ENCODE results near the gene CPED1.
"Not testable (repeated sequence)": the region's sequence is repeated elsewhere in the genome, so short reads cannot be mapped to it uniquely, and the experiment has no call there.

CPED1 gene

GRCh38 chr7:121157885-121158590 lies 169.5 kb downstream of the CPED1 start:
- no peak for DNase-seq

GRCh38 chr7:121158665-121159064 lies 170.2 kb downstream of the CPED1 start:
- no peak for DNase-seq

GRCh38 chr7:121159553-121159952 lies 171.0 kb downstream of the CPED1 start:
- DNase-seq = no peak

GRCh38 chr7:121160150-121161008 lies 171.9 kb downstream of the CPED1 start:
- no peak for DNase-seq

- no peak for DNase-seq
Observed at GRCh38 chr7:121163699-121164098, 175.2 kb downstream of the CPED1 start.

GRCh38 chr7:121164247-121164646 lies 175.7 kb downstream of the CPED1 start:
- no peak for DNase-seq

GRCh38 chr7:121166916-121167315 lies 178.4 kb downstream of the CPED1 start:
- no peak for DNase-seq

- no peak for DNase-seq
Observed at GRCh38 chr7:121167971-121168370, 179.5 kb downstream of the CPED1 start.

GRCh38 chr7:121169469-121169868 lies 181.0 kb downstream of the CPED1 start:
- no peak for DNase-seq

GRCh38 chr7:121172484-121172883 lies 184.0 kb downstream of the CPED1 start:
- DNase-seq = no peak

GRCh38 chr7:121175826-121176225 lies 187.3 kb downstream of the CPED1 start:
- no peak for DNase-seq

- no peak for DNase-seq
Observed at GRCh38 chr7:121178452-121178851, 189.9 kb downstream of the CPED1 start.

GRCh38 chr7:121178869-121179497 lies 190.5 kb downstream of the CPED1 start:
- no peak for DNase-seq

GRCh38 chr7:121180436-121181063 lies 192.0 kb downstream of the CPED1 start:
- no peak for DNase-seq

GRCh38 chr7:121181357-121181756 lies 192.8 kb downstream of the CPED1 start:
- DNase-seq = no peak

- DNase-seq = no peak
Observed at GRCh38 chr7:121182281-121182680, 193.8 kb downstream of the CPED1 start.

GRCh38 chr7:121182902-121183301 lies 194.4 kb downstream of the CPED1 start:
- no peak for DNase-seq

- DNase-seq = not testable (repeated sequence)
Observed at GRCh38 chr7:121183883-121184282, 195.4 kb downstream of the CPED1 start.

- no peak for DNase-seq
Observed at GRCh38 chr7:121186746-121187145, 198.2 kb downstream of the CPED1 start.

GRCh38 chr7:121187222-121187621 lies 198.7 kb downstream of the CPED1 start:
- DNase-seq = no peak

- no peak for DNase-seq
Observed at GRCh38 chr7:121187676-121188075, 199.2 kb downstream of the CPED1 start.

- no peak for DNase-seq
Observed at GRCh38 chr7:121192834-121193233, 204.3 kb downstream of the CPED1 start.

GRCh38 chr7:121195010-121195409 lies 206.5 kb downstream of the CPED1 start:
- DNase-seq = no peak
